ENCODE results near the gene MFAP5. TPM values are rescaled to one million over a fixed set of nuclear protein-coding genes. Genes with fewer than 3 reads are reported as not detected.

The MFAP5 gene
- total RNA-seq, 2 experiments from 2014 or later = not detected

DNA sequence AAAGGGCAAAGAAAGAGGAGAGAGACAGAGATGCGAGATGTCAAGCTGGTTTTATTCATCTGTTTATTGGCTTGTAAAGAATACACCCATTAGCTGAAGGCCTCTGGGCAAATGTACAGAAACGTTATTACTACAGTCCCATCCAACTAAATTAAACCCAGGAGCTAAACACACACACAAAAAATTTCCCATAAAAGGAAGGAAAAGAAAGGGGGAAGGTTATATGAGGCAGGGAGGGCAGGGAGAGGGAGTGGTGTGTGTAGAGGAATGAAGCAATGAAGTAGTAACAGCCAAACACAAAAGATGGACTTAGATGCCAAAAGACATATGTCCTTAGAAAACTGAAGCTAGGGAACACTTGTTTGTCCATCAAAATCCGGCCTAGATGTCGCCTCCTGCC, 3.1 kb upstream of the MFAP5 start:
- POLR2A ChIA-PET = no interaction called here
- CTCF ChIA-PET = interaction anchor here (1.5 kb wide), 1 partner anchor 195 kb away, joined by 5 read pairs; no protein-coding TSS in a partner anchor

DNA sequence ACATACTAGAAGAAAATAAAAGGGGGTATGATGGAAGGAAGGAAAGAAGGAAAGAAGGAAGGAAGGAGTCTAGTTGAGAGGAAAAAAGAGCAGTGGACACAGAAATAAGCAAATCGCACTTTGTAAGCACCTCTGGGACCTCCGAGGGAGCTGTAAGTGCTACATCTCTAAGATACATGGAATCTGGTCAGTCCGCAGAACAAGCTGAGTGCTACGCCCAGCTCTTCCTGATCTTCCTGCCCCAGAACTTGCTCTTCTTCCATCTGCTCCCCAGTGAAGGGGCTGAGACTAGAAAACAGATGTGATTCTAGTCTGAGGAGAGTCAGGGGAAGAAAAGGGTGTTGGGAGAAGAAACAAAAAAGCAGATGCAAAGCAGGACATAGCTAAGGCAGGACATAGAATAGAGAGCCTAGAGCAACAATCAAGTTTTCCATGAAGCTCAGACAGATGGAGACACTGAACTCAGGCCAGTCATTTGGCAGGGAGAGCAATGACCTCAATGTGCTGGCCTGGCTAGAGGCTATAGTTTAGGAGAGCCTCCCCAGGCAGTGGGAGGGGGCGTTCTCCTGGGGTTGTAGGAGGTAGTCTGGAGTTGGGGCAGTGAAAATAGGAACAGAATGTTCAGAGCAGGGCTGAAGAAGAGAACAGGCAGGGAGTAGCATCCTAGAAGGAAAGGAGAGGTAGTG, 1.7 kb upstream of the MFAP5 start:
- peaks cover 4% of the 10 kb centered on the region for H3K27me3 Mint-ChIP-seq
- intact Hi-C loops (cut with micrococcal nuclease) = loop anchor here (10.0 kb wide), 1 partner anchor 220 kb away; no protein-coding TSS in a partner anchor
- no peak for ATAC-seq
- no peak for DNase-seq
- TF ChIP-seq, protein P1, sequence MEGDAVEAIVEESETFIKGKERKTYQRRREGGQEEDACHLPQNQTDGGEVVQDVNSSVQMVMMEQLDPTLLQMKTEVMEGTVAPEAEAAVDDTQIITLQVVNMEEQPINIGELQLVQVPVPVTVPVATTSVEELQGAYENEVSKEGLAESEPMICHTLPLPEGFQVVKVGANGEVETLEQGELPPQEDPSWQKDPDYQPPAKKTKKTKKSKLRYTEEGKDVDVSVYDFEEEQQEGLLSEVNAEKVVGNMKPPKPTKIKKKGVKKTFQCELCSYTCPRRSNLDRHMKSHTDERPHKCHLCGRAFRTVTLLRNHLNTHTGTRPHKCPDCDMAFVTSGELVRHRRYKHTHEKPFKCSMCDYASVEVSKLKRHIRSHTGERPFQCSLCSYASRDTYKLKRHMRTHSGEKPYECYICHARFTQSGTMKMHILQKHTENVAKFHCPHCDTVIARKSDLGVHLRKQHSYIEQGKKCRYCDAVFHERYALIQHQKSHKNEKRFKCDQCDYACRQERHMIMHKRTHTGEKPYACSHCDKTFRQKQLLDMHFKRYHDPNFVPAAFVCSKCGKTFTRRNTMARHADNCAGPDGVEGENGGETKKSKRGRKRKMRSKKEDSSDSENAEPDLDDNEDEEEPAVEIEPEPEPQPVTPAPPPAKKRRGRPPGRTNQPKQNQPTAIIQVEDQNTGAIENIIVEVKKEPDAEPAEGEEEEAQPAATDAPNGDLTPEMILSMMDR (IDR thresholded peaks at IDR 0.05) = no peak
- H3K4me3 Mint-ChIP-seq = no peak overlapping the region
- H3K27ac Mint-ChIP-seq = no peak overlapping the region
- no peaks in the 10 kb centered on the region for H3K4me1 Mint-ChIP-seq (ENCODE audit: low read depth)
- no peaks in the 10 kb centered on the region for H3K9me3 Mint-ChIP-seq
- ChIA-PET POLR2A (no interaction called here), CTCF (interaction anchor here (1.3 to 1.5 kb wide), 2 partner anchors 196 to 230 kb away, joined by 4 to 5 read pairs; no protein-coding TSS in a partner anchor)
- H3K36me3 Mint-ChIP-seq (ENCODE audit: low read depth) = no peaks in the 10 kb centered on the region

More for the DNA sequence above, 3.1 kb upstream of the MFAP5 start:
- Mint-ChIP-seq H3K36me3 (ENCODE audit: low read depth) (no peaks in the 10 kb centered on the region), H3K4me1 (ENCODE audit: low read depth) (no peaks in the 10 kb centered on the region), H3K27me3 (peaks cover 4% of the 10 kb centered on the region), H3K9me3 (no peaks in the 10 kb centered on the region), H3K4me3 (no peak overlapping the region), H3K27ac (no peak overlapping the region)
- TF ChIP-seq, protein P1 (IDR thresholded peaks at IDR 0.05) = no peak
- intact Hi-C loops (cut with micrococcal nuclease) = loop anchor here (10.0 kb wide), 1 partner anchor 219 kb away; no protein-coding TSS in a partner anchor
- DNase-seq = no peak
- ATAC-seq = no peak

GRCh38 chr12:8661751-8662150, 875 bp downstream of the MFAP5 start:
- POLR2A ChIA-PET = no interaction called here
- no peak for ATAC-seq
- Mint-ChIP-seq H3K9me3 (no peaks in the 10 kb centered on the region), H3K4me1 (ENCODE audit: low read depth) (no peaks in the 10 kb centered on the region), H3K4me3 (no peak overlapping the region), H3K36me3 (ENCODE audit: low read depth) (no peaks in the 10 kb centered on the region), H3K27me3 (peaks cover 4% of the 10 kb centered on the region), H3K27ac (no peak overlapping the region)
- no peak for DNase-seq
- TF ChIP-seq, protein P1 (IDR thresholded peaks at IDR 0.05) = no peak
- intact Hi-C loops (cut with micrococcal nuclease) = loop anchor here (10.0 kb wide), 1 partner anchor 223 kb away; no protein-coding TSS in a partner anchor
- CTCF ChIA-PET = interaction anchor here (1.2 to 1.8 kb wide), 2 partner anchors 11 to 229 kb away, joined by 3 to 8 read pairs; no protein-coding TSS in a partner anchor

GRCh38 chr12:8661016-8661415, 1.6 kb downstream of the MFAP5 start:
- H3K27ac Mint-ChIP-seq = no peak overlapping the region
- peaks cover 4% of the 10 kb centered on the region for H3K27me3 Mint-ChIP-seq
- no peak overlapping the region for H3K4me3 Mint-ChIP-seq
- POLR2A ChIA-PET = no interaction called here
- CTCF ChIA-PET = interaction anchor here (0.9 to 1.8 kb wide), 6 partner anchors 12 to 388 kb away, joined by 3 to 8 read pairs (median 4); no protein-coding TSS in a partner anchor
- H3K9me3 Mint-ChIP-seq = no peaks in the 10 kb centered on the region
- H3K36me3 Mint-ChIP-seq (ENCODE audit: low read depth) = no peaks in the 10 kb centered on the region
- ATAC-seq = no peak
- TF ChIP-seq, protein P1 (IDR thresholded peaks at IDR 0.05) = no peak
- no peaks in the 10 kb centered on the region for H3K4me1 Mint-ChIP-seq (ENCODE audit: low read depth)
- no peak for DNase-seq
- intact Hi-C loops (cut with micrococcal nuclease) = loop anchor here (10.0 kb wide), 1 partner anchor 224 kb away; no protein-coding TSS in a partner anchor

DNA sequence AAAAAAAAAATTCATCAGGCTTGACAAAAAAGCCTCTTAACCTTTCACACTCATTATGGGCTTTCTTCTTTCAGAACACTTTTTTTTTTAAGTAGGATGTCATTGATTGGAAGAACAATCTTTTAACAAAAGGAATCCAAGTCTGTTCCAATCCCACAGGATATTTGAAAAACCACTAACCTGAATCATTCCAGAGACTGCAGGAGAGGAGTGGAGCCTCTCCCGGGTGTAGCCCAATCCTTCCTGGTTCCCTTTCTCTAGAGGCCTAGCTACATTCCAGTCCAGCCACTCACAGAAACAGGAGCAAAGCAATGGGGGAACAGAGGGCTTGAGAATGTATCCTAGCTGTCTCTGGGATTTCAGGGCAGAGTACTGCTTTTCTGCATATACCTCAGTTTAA, 4.3 kb downstream of the MFAP5 start:
- DNase-seq (no peak), ATAC-seq (no peak)
- TF ChIP-seq, protein P1 (IDR thresholded peaks at IDR 0.05) = no peak
- no peaks in the 10 kb centered on the region for H3K4me1 Mint-ChIP-seq (ENCODE audit: low read depth)
- POLR2A ChIA-PET = no interaction called here
- CTCF ChIA-PET = interaction anchor here (0.8 to 3.4 kb wide), 11 partner anchors 10 to 391 kb away, joined by 3 to 25 read pairs (median 6); no protein-coding TSS in a partner anchor
- peaks cover 4% of the 10 kb centered on the region for H3K27me3 Mint-ChIP-seq
- intact Hi-C loops (cut with micrococcal nuclease) = loop anchor here (10.0 kb wide), 1 partner anchor 386 kb away; no protein-coding TSS in a partner anchor
- no peaks in the 10 kb centered on the region for H3K36me3 Mint-ChIP-seq (ENCODE audit: low read depth)
- H3K27ac Mint-ChIP-seq = no peak overlapping the region
- no peak overlapping the region for H3K4me3 Mint-ChIP-seq
- H3K9me3 Mint-ChIP-seq = no peaks in the 10 kb centered on the region

Measured in activated CD8-positive, alpha-beta T cell treated with anti-CD3 and anti-CD28 coated beads for 36 hours (primary cell).